ENCODE measurements around the gene PTK7. TPM values are rescaled to one million over a fixed set of nuclear protein-coding genes. Genes with fewer than 3 reads are reported as not detected.

PTK7 gene
- total RNA-seq, 1 experiment from 2014 or later, result 106 TPM

GRCh38 chr6:43200541-43200940 is 124.4 kb downstream of the PTK7 start:
- Histone ChIP-seq H3K4me1 (replicated peaks; ENCODE audit: insufficient read depth) (no peaks in the 10 kb centered on the region), H3K9me3 (ENCODE audit: insufficient read depth, low read depth) (no peaks in the 10 kb centered on the region), H3K79me2 (ENCODE audit: low read depth) (no peaks in the 10 kb centered on the region), H3K4me3 (no peak overlapping the region), H3K27me3 (ENCODE audit: insufficient read depth, low read depth) (no peaks in the 10 kb centered on the region), H3F3A (ENCODE audit: insufficient read depth, low read depth) (no peaks in the 10 kb centered on the region), H3K4me2 (no peak overlapping the region), H2AFZ (no peak overlapping the region), H4K20me1 (ENCODE audit: insufficient read depth) (no peaks in the 10 kb centered on the region), H3K27ac (no peak overlapping the region), H3K36me3 (ENCODE audit: low read depth) (no peaks in the 10 kb centered on the region), H3K9me2 (ENCODE audit: insufficient read depth) (no peaks in the 10 kb centered on the region)
- no TSS peak for BruUV-seq (replicated peaks)
- intact Hi-C loops (cut with micrococcal nuclease; ENCODE audit: unreplicated experiment), result no loop called here
- CTCF ChIA-PET, result no interaction called here
- POLR2A ChIA-PET (ENCODE audit: unreplicated experiment), result interaction anchor here (0.6 kb wide), 1 partner anchor 30 kb away, joined by 7 read pairs; no protein-coding TSS in a partner anchor
- TF ChIP-seq, protein P1, sequence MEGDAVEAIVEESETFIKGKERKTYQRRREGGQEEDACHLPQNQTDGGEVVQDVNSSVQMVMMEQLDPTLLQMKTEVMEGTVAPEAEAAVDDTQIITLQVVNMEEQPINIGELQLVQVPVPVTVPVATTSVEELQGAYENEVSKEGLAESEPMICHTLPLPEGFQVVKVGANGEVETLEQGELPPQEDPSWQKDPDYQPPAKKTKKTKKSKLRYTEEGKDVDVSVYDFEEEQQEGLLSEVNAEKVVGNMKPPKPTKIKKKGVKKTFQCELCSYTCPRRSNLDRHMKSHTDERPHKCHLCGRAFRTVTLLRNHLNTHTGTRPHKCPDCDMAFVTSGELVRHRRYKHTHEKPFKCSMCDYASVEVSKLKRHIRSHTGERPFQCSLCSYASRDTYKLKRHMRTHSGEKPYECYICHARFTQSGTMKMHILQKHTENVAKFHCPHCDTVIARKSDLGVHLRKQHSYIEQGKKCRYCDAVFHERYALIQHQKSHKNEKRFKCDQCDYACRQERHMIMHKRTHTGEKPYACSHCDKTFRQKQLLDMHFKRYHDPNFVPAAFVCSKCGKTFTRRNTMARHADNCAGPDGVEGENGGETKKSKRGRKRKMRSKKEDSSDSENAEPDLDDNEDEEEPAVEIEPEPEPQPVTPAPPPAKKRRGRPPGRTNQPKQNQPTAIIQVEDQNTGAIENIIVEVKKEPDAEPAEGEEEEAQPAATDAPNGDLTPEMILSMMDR (conservative IDR thresholded peaks at IDR 0.05), result no peak
- no peak for TF ChIP-seq EZH2 (IDR thresholded peaks at IDR 0.05; ENCODE audit: low read depth)
- no peak for DNase-seq

DNA sequence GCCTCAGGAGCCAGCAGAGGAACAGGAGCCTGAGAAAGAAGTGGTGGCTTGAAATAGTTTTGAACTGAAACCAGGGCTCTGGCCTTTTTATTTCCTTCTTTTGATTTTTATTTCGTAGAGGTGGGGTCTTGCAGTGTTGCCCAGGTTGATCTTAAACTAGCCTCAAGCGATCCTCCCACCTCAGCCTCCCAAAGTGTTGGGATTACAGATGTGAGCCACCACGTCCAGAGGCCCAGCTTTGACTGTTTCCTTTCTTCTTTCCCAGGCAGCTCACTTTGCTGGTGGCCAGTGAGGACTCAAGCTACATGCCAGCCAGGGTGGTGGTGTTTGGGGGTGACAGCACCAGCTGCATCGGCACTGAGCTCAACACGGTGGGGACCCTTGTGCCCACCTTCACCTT is 126.3 kb downstream of the PTK7 start:
- ChIA-PET CTCF (no interaction called here), POLR2A (ENCODE audit: unreplicated experiment) (no interaction called here)
- Histone ChIP-seq H3K79me2 (ENCODE audit: low read depth) (no peaks in the 10 kb centered on the region), H3K9me2 (ENCODE audit: insufficient read depth) (no peaks in the 10 kb centered on the region), H3K9me3 (ENCODE audit: insufficient read depth, low read depth) (no peaks in the 10 kb centered on the region), H3K27ac (no peak overlapping the region), H3K4me1 (replicated peaks; ENCODE audit: insufficient read depth) (no peaks in the 10 kb centered on the region; the same call in 1 of the 2 replicates), H3K27me3 (ENCODE audit: insufficient read depth, low read depth) (no peaks in the 10 kb centered on the region), H4K20me1 (ENCODE audit: insufficient read depth) (no peaks in the 10 kb centered on the region), H3K36me3 (ENCODE audit: low read depth) (no peaks in the 10 kb centered on the region), H3K4me2 (no peak overlapping the region), H3F3A (ENCODE audit: insufficient read depth, low read depth) (no peaks in the 10 kb centered on the region), H2AFZ (no peak overlapping the region), H3K4me3 (no peak overlapping the region)
- no TSS peak for BruUV-seq (replicated peaks)
- no peak for DNase-seq
- intact Hi-C loops (cut with micrococcal nuclease; ENCODE audit: unreplicated experiment), result no loop called here
- no peak for TF ChIP-seq EZH2 (IDR thresholded peaks at IDR 0.05; ENCODE audit: low read depth)
- TF ChIP-seq, protein P1 (conservative IDR thresholded peaks at IDR 0.05), result no peak

GRCh38 chr6:43203029-43203717 is 127.1 kb downstream of the PTK7 start:
- BruUV-seq (replicated peaks), result no TSS peak
- Histone ChIP-seq H3K36me3 (ENCODE audit: low read depth) (no peaks in the 10 kb centered on the region), H3F3A (ENCODE audit: insufficient read depth, low read depth) (no peaks in the 10 kb centered on the region), H4K20me1 (ENCODE audit: insufficient read depth) (no peaks in the 10 kb centered on the region), H3K9me3 (ENCODE audit: insufficient read depth, low read depth) (no peaks in the 10 kb centered on the region), H3K4me2 (no peak overlapping the region), H2AFZ (no peak overlapping the region), H3K9me2 (ENCODE audit: insufficient read depth) (no peaks in the 10 kb centered on the region), H3K4me3 (no peak overlapping the region), H3K4me1 (replicated peaks; ENCODE audit: insufficient read depth) (no peaks in the 10 kb centered on the region; the same call in 1 of the 2 replicates), H3K79me2 (ENCODE audit: low read depth) (no peaks in the 10 kb centered on the region), H3K27ac (no peak overlapping the region), H3K27me3 (ENCODE audit: insufficient read depth, low read depth) (no peaks in the 10 kb centered on the region)
- ChIA-PET CTCF (no interaction called here), POLR2A (ENCODE audit: unreplicated experiment) (no interaction called here)
- TF ChIP-seq, protein P1 (conservative IDR thresholded peaks at IDR 0.05), result no peak
- no peak for TF ChIP-seq EZH2 (IDR thresholded peaks at IDR 0.05; ENCODE audit: low read depth)
- intact Hi-C loops (cut with micrococcal nuclease; ENCODE audit: unreplicated experiment), result no loop called here
- no peak for DNase-seq

Data from PC-9 (cell line).